Stimulated activated CD8-positive, alpha-beta memory T cell treated with anti-CD3 and anti-CD28 coated beads, Interleukin-7, amount 100 ng/mL, for 48 hours (primary cell): Measurements from ENCODE around the gene CSGALNACT2.
"Not testable (repeated sequence)": the region's sequence is repeated elsewhere in the genome, so short reads cannot be mapped to it uniquely, and the experiment has no call there.

Experiments used
- DNase-seq, 2 donors: peaks; one replicate each; pipeline ENCODE4 v3.0.0-alpha.2; 2020; ENCODE audit warnings: low read depth in 1 of 2; ENCODE audit errors: extremely low read depth in 1 of 2

The CSGALNACT2 gene

GRCh38 chr10:43136995-43137716 is 1.1 kb upstream of the CSGALNACT2 start:
- no peak for DNase-seq

GRCh38 chr10:43137717-43138020 is 576 bp upstream of the CSGALNACT2 start:
- DNase-seq = peak; percentile 18 to 22

GRCh38 chr10:43138757-43139241 is 554 bp downstream of the CSGALNACT2 start:
- peak; percentile 27 to 43 for DNase-seq

- DNase-seq = no peak
Measured at GRCh38 chr10:43141421-43141820, 3.2 kb downstream of the CSGALNACT2 start.

- DNase-seq = no peak
Measured at GRCh38 chr10:43145311-43145710, 7.1 kb downstream of the CSGALNACT2 start.

- DNase-seq = not testable (repeated sequence)
Measured at GRCh38 chr10:43145936-43146335, 7.7 kb downstream of the CSGALNACT2 start.

- no peak for DNase-seq
Measured at GRCh38 chr10:43151371-43151770, 13.1 kb downstream of the CSGALNACT2 start.

GRCh38 chr10:43153901-43154300 is 15.7 kb downstream of the CSGALNACT2 start:
- DNase-seq = no peak

- no peak for DNase-seq
Measured at GRCh38 chr10:43155221-43155620, 17.0 kb downstream of the CSGALNACT2 start.

- DNase-seq = no peak
Measured at GRCh38 chr10:43155741-43156140, 17.5 kb downstream of the CSGALNACT2 start.

GRCh38 chr10:43156590-43157341 is 18.5 kb downstream of the CSGALNACT2 start:
- no peak for DNase-seq

GRCh38 chr10:43158636-43159035 is 20.4 kb downstream of the CSGALNACT2 start:
- DNase-seq = no peak

- DNase-seq = peak in 1 of 2 donors; percentile 22
Measured at GRCh38 chr10:43160046-43160920, 22.0 kb downstream of the CSGALNACT2 start.

GRCh38 chr10:43160921-43161255 is 22.6 kb downstream of the CSGALNACT2 start:
- no peak for DNase-seq

GRCh38 chr10:43162604-43163003 is 24.4 kb downstream of the CSGALNACT2 start:
- DNase-seq = no peak

- DNase-seq = no peak
Measured at GRCh38 chr10:43166207-43166879, 28.1 kb downstream of the CSGALNACT2 start.

GRCh38 chr10:43166880-43167497 is 28.7 kb downstream of the CSGALNACT2 start:
- no peak for DNase-seq

- DNase-seq = no peak
Measured at GRCh38 chr10:43167498-43167889, 29.2 kb downstream of the CSGALNACT2 start.

- DNase-seq = no peak
Measured at GRCh38 chr10:43170491-43170890, 32.2 kb downstream of the CSGALNACT2 start.

GRCh38 chr10:43172645-43173044 is 34.4 kb downstream of the CSGALNACT2 start:
- no peak for DNase-seq
